ENCODE data around the gene SLC66A3. TPM values are rescaled to one million over a fixed set of nuclear protein-coding genes. Genes with fewer than 3 reads are reported as not detected.

Gene SLC66A3
- 13.3 and 14.5 TPM in 2 replicates for total RNA-seq (2021)
- long read RNA-seq, transcript PQLC3-202 (6 exons, 696 nt): minor isoform, 11 of 118 reads
- long read RNA-seq, transcript PQLC3-204 (6 exons, 1,784 nt): minor isoform, 9 of 118 reads
- long read RNA-seq, transcript PQLC3-201 (7 exons, 1,830 nt): major isoform, 85 of 118 reads
- long read RNA-seq, partial matches to known transcripts: 3 of 118 reads
- long read RNA-seq, other reads (novel, unspliced or antisense): 7 of 118 reads

DNA sequence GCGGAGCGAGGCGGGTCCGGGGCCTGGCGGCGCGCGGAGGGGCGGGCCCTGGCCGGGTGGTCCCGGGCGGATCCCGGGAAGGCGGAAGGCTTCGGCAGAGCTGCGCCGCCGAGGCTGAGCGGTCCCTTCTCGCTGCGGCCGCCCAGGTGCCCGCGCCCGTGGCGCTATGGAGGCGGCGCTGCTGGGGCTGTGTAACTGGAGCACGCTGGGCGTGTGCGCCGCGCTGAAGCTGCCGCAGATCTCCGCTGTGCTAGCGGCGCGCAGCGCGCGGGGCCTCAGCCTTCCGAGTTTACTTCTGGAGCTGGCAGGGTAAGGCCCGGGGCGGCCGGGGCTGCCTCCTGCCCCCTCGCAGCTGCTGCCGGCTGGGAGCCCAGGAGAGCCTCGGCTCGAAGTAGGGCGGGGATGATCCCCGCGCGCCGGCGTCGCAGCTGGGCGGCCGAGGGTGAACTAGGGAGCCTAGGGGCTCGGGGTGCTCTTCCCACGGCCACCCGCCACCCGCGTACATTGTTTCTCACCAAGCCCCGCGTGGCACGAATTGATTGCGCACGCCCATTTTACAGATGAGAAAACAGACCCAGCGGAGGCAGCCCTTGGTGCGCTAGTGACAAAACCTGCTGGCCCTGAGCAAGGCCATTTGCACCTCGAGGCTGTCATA is at the start of gene SLC66A3:
SLC66A3 (plus strand) TSS at position 87 of the 655 bp plus-strand sequence; CDS start at position 167, 80 bp downstream.
- no peak for DNase-seq
- H3T11ph ChIP-seq (ENCODE audit: low read length): no peak within 1 kb of the TSS
- no peak within 1 kb of the TSS for H2BK12ac ChIP-seq (ENCODE audit: insufficient read length, low read depth, low read length)
- TF ChIP-seq, protein P1, sequence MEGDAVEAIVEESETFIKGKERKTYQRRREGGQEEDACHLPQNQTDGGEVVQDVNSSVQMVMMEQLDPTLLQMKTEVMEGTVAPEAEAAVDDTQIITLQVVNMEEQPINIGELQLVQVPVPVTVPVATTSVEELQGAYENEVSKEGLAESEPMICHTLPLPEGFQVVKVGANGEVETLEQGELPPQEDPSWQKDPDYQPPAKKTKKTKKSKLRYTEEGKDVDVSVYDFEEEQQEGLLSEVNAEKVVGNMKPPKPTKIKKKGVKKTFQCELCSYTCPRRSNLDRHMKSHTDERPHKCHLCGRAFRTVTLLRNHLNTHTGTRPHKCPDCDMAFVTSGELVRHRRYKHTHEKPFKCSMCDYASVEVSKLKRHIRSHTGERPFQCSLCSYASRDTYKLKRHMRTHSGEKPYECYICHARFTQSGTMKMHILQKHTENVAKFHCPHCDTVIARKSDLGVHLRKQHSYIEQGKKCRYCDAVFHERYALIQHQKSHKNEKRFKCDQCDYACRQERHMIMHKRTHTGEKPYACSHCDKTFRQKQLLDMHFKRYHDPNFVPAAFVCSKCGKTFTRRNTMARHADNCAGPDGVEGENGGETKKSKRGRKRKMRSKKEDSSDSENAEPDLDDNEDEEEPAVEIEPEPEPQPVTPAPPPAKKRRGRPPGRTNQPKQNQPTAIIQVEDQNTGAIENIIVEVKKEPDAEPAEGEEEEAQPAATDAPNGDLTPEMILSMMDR (conservative IDR thresholded peaks at IDR 0.05): peak; percentile 16; the same call in 2 of the 3 replicates
- no peak within 1 kb of the TSS for H3K4ac ChIP-seq (ENCODE audit: low read depth, low read length)
- peaks cover 8 to 18% of the 10 kb centered on the region in 2 experiments for H3K4me1 Mint-ChIP-seq
- H3K79me2 ChIP-seq (ENCODE audit: insufficient read depth, low read length): no peaks in the 10 kb centered on the region
- no peak within 1 kb of the TSS for H3K9ac ChIP-seq (ENCODE audit: extremely low read depth, insufficient read length, low read length)
- no peaks in the 10 kb centered on the region for H3K27me3 ChIP-seq (ENCODE audit: insufficient read depth, low read length)
- no peaks in the 10 kb centered on the region for H4K20me1 ChIP-seq (ENCODE audit: control insufficient read depth, insufficient read depth, insufficient read length)
- no peak within 1 kb of the TSS for H3K56ac ChIP-seq (ENCODE audit: insufficient read length, low read depth, low read length)
- no peak within 1 kb of the TSS for H4K5ac ChIP-seq (ENCODE audit: insufficient read length, low read depth, low read length)
- H3K9me3 Mint-ChIP-seq: no peaks in the 10 kb centered on the region; a peak in 1 of 5 replicates
- H3K4me2 ChIP-seq (ENCODE audit: insufficient read depth, insufficient read length, low read length): peak within 1 kb of the TSS; percentile 59
- peak within 1 kb of the TSS; percentile 51 for H3K18ac ChIP-seq (ENCODE audit: insufficient read length, low read depth, low read length)
- H4K8ac ChIP-seq (replicated peaks; ENCODE audit: insufficient read length, low read depth, low read length): no peak within 1 kb of the TSS
- H2BK120ac ChIP-seq (ENCODE audit: low read depth, low read length, poor library complexity, severe bottlenecking): no peak within 1 kb of the TSS
- H3K36me3 Mint-ChIP-seq (ENCODE audit: insufficient read depth in 1 of 3, low read depth in 3 of 3): no peaks in the 10 kb centered on the region; a peak in 1 of 7 replicates
- H2AK5ac ChIP-seq (ENCODE audit: insufficient read length, low read length): no peak within 1 kb of the TSS
- no peak within 1 kb of the TSS for H2BK15ac ChIP-seq (ENCODE audit: low read depth, low read length)
- H2AFZ ChIP-seq (ENCODE audit: low read length): no peak within 1 kb of the TSS
- no peaks in the 10 kb centered on the region for H3K9me3 ChIP-seq (ENCODE audit: control insufficient read depth, low read depth, low read length)
- H3K23me2 ChIP-seq (ENCODE audit: insufficient read length, low read depth, low read length, poor library complexity, severe bottlenecking): peaks cover 5% of the 10 kb centered on the region
- no peak within 1 kb of the TSS for H4K91ac ChIP-seq (ENCODE audit: insufficient read length, low read depth, low read length)
- no peak within 1 kb of the TSS for H2BK20ac ChIP-seq (ENCODE audit: low read depth, low read length, poor library complexity, severe bottlenecking)
- peak within 1 kb of the TSS in 1 of 3 experiments; percentile 79; a peak in 3 of 7 replicates for H3K27ac Mint-ChIP-seq
- H3K4me1 ChIP-seq (ENCODE audit: insufficient read depth, low read length): no peaks in the 10 kb centered on the region
- H3K14ac ChIP-seq (ENCODE audit: insufficient read depth, low read length): peak within 1 kb of the TSS; percentile 54; the same call in 1 of the 2 replicates
- peak within 1 kb of the TSS; percentile 62 to 78 for H3K4me3 Mint-ChIP-seq
- no peak within 1 kb of the TSS for H3K23ac ChIP-seq (ENCODE audit: insufficient read length, low read depth, low read length)
- no peaks in the 10 kb centered on the region for H3K79me1 ChIP-seq (ENCODE audit: insufficient read depth, low read depth, low read length, poor library complexity, severe bottlenecking)
- H2BK5ac ChIP-seq (ENCODE audit: insufficient read length, low read length): no peak within 1 kb of the TSS
- no peak within 1 kb of the TSS for H3K27ac ChIP-seq (ENCODE audit: insufficient read length, low read depth, low read length)
- no CpG with 5 or more reads among the region's 71 CpGs for WGBS (ENCODE audit: extremely low coverage, insufficient read length, low lambda C conversion rate)
- peaks cover 40% of the 10 kb centered on the region for H3K27me3 Mint-ChIP-seq (ENCODE audit: low read depth)
